SKM-1 (cell line): ENCODE results near the gene CDCP1.

Experiments
- DNase-seq: peaks from one replicate; lab custom pipeline; 2025; ENCODE audit not compliant: unreplicated experiment; lab: John Stamatoyannopoulos, UW

CDCP1 gene

GRCh38 chr3:45139372-45140140, 6.6 kb downstream of the CDCP1 start:
- no peak for DNase-seq

GRCh38 chr3:45137656-45138181, 8.5 kb downstream of the CDCP1 start:
- no peak for DNase-seq

DNA sequence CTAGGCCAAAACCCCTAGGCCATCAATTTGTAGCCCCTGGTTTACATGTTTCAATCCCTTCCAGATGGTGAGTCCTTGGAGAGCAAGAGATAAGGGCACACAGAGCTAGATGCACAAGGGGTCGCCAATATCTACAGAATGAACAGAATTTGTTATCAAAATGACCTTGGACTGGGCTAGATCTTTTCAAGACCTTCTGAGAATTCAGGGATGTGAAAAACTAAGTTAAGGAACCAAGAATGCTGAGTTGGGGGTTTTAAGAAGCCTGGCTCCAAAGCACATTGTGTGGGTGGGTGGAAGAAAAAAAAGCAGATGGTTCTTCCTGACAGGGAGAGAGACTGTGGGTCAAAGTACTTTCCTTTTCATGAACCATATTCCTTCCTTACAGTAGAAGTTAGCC, 10.2 kb downstream of the CDCP1 start:
- DNase-seq: no peak

DNA sequence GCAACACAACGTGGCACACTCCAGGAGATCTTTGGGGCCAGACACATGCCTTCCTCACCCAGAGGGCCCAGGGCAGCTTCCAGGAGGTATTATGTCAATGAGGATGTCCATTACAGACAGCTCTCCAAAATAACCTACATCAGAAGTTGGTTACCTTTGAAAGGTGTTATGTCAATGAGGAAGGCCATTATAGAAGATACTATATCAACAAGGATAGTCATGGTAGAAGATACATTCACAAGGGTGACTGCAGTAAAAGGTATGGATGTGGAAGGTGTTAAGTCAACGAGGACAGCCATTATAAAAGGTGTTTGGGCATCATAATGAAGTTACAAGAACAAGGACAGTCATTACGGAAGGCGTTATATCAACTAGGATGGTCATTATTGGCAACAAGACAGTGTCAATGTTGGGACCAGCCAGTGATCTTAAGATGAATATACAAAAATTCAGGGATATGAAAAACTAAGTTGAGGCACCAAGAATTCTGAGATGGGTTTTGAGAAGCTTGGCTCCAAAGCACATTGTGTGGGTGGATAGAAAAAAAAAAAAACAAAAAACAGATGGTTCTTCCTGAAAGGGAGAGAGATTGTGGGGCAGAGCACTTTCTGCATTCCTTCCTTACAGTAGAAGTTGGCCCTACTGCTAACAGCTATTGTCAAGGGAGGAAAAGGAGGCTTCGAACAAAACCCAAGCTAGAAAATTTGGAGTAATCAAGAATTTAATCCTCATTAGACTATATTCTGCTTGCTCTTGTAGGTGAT, 11.2 kb downstream of the CDCP1 start:
- no peak for DNase-seq

GRCh38 chr3:45132568-45133211, 13.5 kb downstream of the CDCP1 start:
- no peak for DNase-seq

DNA sequence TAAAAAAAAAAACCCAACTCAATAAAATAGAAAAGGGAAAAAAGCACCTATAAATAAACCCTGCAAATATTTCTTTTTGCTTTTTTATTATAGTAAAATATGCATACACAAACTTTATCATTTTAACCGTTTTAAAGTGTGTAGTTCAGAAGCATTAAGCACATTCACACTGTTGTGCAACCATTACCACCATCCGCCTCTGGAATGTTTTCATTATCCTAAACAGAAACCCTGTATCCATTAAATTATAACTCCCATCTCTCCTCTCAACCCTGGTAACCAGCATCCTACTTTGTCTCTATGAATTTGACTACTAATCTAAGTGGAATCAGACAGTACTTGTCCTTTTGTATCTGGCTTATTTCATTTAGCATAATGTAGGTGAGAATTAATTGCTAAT, 15.0 kb downstream of the CDCP1 start:
- DNase-seq: no peak

DNA sequence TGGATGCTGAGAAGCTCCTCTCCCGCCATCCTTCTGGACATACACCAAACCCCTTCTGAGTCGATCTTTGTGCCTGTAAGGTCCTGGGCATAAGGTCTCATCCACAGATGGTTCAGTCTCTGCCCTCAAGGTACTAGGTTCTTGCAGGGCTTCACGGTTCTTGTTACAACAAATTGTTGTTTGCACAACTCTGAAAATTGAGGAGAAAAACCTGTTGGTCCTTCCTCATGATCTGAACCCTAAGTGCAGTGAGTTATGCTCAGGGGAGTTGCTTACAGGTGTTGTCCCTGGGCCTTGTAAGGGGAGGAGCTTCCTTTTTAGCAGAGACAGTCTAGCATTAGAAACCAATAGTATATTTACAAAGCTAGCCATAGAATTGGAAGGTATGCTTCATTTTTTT, 15.7 kb downstream of the CDCP1 start:
- no peak for DNase-seq

DNA sequence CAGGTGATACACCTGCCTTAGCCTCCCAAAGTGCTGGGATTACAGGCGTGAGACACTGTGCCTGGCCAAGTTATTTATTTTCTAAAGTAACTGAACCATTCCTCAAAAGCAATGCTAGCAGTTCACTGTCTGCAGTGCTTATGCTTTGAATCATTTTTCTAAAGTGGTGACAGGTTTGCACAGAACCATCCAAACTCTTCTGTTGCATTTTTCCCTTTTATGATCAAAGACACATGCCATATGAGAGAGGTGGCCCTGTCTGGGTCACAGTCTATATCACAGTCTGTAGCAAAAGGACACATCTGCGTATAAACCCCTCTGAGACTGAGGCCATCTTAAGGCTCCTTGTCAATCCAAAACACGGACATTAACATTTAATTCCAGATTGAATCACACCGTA, 17.2 kb downstream of the CDCP1 start:
- no peak for DNase-seq

DNA sequence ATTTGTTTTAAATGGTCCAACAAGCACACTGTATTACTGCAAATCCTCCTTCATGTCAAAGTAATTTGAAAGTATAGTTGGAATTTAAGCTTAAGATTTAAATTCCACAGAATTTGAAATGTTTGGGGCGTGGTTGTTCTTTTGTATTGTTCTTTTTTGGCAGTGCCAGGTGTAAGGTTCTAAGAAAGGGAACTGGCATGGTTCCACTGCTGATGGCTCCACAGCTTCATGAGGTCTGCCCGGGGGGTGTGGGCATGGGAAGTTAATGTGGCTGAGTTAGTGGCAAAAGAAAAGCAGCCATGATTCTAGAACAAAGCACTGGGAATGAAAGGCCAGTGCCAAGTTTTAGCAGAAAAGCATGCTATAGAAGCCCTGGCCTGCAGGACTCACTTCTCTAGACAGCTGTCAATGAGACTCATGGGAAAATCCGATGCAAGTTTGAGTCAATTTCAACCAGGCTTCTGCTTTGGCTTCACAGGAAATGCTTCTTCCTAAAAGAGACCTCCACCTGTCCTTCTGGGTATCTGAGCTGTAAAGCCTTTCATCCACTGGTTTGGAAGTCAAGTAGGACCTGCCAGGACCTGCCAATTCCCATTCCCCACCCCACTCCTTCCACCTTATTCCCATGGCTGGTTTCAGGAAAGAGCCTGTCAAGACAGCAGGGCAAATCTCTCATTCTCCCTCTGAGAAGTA, 18.9 kb downstream of the CDCP1 start:
- no peak for DNase-seq

GRCh38 chr3:45126730-45127129, 19.4 kb downstream of the CDCP1 start:
- no peak for DNase-seq

GRCh38 chr3:45125550-45126026, 20.6 kb downstream of the CDCP1 start:
- DNase-seq: no peak

GRCh38 chr3:45124956-45125355, 21.2 kb downstream of the CDCP1 start:
- DNase-seq: no peak

- no peak for DNase-seq
Observed at GRCh38 chr3:45124352-45124751, 21.8 kb downstream of the CDCP1 start.

DNA sequence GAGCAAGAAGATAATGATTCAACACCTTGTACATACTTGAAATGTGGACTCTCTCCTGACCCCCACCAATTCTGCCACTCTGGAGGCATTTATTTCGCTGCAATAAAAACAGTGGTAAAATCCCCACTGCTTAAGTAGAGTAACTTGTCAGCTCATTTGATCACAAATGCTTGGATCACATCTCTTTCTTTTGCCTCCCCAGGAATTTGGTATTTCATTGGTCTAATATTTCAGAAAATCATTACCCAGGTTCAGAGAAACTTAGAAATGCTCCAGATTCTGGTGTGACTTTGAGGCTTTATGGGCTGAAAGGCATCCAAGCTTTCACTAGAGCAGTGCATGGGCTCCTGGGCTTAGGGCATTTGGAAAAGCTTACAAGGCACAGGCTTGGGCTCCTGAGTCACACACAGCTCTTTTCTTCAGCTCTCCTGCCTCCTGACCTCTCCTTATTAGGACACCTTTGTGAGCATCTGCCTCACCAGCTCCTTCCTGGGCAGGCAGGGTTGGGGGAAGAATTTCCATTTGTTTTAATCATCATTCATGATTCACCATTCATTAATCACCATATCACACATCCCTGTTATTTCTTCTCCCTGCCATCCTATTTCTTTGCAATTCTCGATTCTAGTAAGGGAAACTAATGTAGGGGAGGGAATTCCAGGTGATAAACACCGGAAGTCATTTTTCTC, 22.5 kb downstream of the CDCP1 start:
- DNase-seq: no peak

DNA sequence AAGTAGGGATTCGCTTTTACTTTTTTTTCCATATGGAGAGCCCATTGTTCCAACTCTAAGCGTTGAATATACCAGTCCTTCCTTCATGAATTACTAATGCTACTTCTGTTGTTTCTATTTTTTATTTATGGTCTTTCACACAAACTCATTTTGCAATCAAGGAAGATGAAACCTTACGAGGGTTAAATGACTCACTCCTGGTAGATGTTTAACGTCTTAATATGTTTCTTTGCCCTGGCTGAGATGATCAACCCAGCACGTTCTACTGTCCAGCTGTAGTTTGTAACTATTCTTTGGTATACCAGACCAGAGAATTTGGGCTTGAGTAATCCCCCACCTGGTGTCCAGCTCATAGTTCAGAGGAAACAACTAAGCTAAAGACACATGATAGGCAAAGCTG, 23.1 kb downstream of the CDCP1 start:
- no peak for DNase-seq

- DNase-seq: no peak
Observed at GRCh38 chr3:45120359-45121158, 25.6 kb downstream of the CDCP1 start.

GRCh38 chr3:45119824-45120358, 26.3 kb downstream of the CDCP1 start:
- no peak for DNase-seq

DNA sequence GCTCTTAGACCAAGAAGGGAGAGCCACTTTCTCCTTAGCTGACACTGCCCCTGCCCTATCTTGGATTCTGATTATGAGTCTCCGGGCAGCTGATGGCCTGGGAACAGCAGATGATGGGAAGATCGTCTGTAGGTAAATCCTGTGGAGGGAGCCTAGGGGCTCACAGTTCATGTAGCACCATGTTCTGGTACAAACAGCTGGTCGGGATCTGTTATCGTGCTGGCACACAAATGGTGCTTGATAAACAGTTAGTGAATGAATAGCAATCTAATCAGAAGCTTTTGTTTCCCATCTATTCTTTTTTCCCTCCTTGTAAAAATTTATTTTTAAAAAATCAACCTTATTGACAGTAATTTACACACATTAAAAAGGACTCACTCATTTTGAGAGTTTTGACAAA, 26.8 kb downstream of the CDCP1 start:
- DNase-seq: no peak

GRCh38 chr3:45118615-45119071, 27.5 kb downstream of the CDCP1 start:
- no peak for DNase-seq
